Measurements from ENCODE around the gene ZNF316. TPM values are rescaled to one million over a fixed set of nuclear protein-coding genes. Genes with fewer than 3 reads are reported as not detected.

ZNF316 gene
- total and polyA plus RNA-seq, 10 donors: 9.5 to 60.5 (median 44.2) TPM

DNA sequence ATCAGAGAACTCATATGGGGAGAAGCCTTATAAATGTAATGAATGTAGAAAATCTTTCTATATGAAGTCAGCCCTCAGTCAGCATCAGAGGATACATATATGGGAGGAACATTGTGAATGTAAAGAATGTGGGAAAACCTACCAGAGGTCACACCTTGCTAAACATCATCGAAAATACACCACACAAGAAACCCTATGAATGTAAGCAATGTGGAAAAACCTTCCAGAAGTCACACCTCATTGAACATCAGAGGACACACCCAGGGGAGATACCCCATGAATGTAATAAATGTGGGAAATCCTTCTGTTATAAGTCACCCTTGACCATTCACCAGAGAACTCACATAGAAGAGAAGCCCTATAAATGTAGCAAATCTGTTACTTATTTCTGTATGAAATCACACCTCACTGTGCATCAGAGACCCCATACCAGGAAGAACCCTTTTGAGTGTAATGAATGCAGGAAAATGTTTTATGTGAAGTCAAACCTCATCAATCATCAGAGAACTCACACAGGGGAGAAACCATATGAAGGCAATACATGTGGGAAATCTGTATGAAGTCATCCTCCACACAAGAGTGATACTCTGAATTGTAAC lies 38.8 kb downstream of the ZNF316 start:
- Histone ChIP-seq H3K36me3 (peaks cover 0 to 15% (median 2%) of the 10 kb centered on the region in 6 donors), H3K9me3 (peaks cover 39 to 100% (median 93%) of the 10 kb centered on the region in 8 donors), H3K4me1 (no peaks in the 10 kb centered on the region), H3K27me3 (replicated peaks in 1 of 7) (no peaks in the 10 kb centered on the region), H3K4me3 (no peak overlapping the region), H3K27ac (no peak overlapping the region)
- 79 to 94% (median 90%) methylated on average over 1 of the region's 1 CpG for WGBS, 5 donors
- intact Hi-C loops (cut with DNase I; ENCODE audit: low total_unique reads): no loop called here
- DNase-seq: no peak
- TF ChIP-seq POLR2AphosphoS5 (IDR thresholded peaks at IDR 0.05) (no peak), POLR2A (IDR thresholded peaks at IDR 0.05) (no peak)
- TF ChIP-seq, protein P1, sequence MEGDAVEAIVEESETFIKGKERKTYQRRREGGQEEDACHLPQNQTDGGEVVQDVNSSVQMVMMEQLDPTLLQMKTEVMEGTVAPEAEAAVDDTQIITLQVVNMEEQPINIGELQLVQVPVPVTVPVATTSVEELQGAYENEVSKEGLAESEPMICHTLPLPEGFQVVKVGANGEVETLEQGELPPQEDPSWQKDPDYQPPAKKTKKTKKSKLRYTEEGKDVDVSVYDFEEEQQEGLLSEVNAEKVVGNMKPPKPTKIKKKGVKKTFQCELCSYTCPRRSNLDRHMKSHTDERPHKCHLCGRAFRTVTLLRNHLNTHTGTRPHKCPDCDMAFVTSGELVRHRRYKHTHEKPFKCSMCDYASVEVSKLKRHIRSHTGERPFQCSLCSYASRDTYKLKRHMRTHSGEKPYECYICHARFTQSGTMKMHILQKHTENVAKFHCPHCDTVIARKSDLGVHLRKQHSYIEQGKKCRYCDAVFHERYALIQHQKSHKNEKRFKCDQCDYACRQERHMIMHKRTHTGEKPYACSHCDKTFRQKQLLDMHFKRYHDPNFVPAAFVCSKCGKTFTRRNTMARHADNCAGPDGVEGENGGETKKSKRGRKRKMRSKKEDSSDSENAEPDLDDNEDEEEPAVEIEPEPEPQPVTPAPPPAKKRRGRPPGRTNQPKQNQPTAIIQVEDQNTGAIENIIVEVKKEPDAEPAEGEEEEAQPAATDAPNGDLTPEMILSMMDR (IDR thresholded peaks at IDR 0.05 in 8 of 11, conservative IDR thresholded peaks at IDR 0.05 in 3 of 11): no peak

DNA sequence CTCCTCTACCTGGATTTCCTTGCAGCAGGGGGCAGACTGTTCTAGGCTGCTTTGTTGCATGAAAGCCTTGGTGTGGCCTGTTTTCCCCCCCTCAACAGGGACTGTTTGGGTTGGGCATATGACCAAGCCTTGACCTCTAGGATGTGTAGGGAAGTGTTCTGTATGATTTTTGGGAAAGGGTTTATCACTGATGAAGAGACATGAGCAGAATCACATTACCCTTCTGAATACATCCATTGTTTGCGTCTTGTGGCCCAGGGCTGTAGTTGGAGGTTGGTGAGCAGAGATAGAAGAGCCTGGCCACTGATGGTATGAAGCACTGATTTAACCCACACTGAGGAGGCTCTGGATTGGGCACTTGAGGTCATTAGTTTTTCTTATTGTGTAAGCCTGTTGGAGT lies 43.0 kb downstream of the ZNF316 start:
- Histone ChIP-seq H3K27ac (no peak overlapping the region), H3K9me3 (peaks cover 59 to 100% (median 100%) of the 10 kb centered on the region in 8 donors), H3K36me3 (peaks cover 0 to 9% (median 0%) of the 10 kb centered on the region in 6 donors), H3K27me3 (replicated peaks in 1 of 7) (no peaks in the 10 kb centered on the region), H3K4me3 (no peak overlapping the region), H3K4me1 (no peaks in the 10 kb centered on the region)
- DNase-seq: no peak
- TF ChIP-seq, protein P1 (IDR thresholded peaks at IDR 0.05 in 8 of 11, conservative IDR thresholded peaks at IDR 0.05 in 3 of 11): no peak
- TF ChIP-seq POLR2A (IDR thresholded peaks at IDR 0.05): no peak
- TF ChIP-seq POLR2AphosphoS5 (IDR thresholded peaks at IDR 0.05): no peak
- WGBS, 5 donors: 98 to 100% (median 100%) methylated on average over 1 of the region's 1 CpG
- intact Hi-C loops (cut with DNase I; ENCODE audit: low total_unique reads): no loop called here

DNA sequence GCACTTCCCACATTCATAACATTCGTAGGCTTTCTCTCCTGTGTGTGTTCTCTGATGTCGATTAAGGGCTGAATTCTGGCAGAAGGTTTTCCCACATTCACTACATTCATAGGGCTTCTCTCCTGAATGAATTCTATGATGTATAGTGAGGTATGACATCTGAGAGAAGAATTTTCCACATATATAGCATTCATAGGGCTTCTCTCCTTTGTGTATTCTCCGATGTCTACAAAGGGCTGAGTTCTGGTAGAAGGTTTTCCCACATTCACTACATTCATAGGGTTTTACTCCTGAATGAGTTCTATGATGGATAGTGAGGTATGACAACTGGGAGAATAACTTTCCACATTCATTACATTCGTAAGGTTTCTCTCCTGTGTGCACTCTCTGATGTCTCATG lies 54.0 kb downstream of the ZNF316 start:
- Histone ChIP-seq H3K36me3 (peaks cover 68 to 100% (median 99%) of the 10 kb centered on the region in 6 donors), H3K27me3 (replicated peaks in 1 of 7) (no peaks in the 10 kb centered on the region), H3K27ac (no peak overlapping the region), H3K4me3 (peak overlapping the region in 1 of 8 donors; percentile 33), H3K9me3 (peaks cover 67 to 100% (median 100%) of the 10 kb centered on the region in 8 donors), H3K4me1 (no peaks in the 10 kb centered on the region)
- WGBS, 5 donors: 95 to 98% (median 96%) methylated on average over 4 of the region's 4 CpGs
- no peak for DNase-seq
- no peak for TF ChIP-seq POLR2A (IDR thresholded peaks at IDR 0.05)
- TF ChIP-seq POLR2AphosphoS5 (IDR thresholded peaks at IDR 0.05): no peak
- TF ChIP-seq, protein P1 (IDR thresholded peaks at IDR 0.05 in 8 of 11, conservative IDR thresholded peaks at IDR 0.05 in 3 of 11): no peak
- intact Hi-C loops (cut with DNase I; ENCODE audit: low total_unique reads): no loop called here

DNA sequence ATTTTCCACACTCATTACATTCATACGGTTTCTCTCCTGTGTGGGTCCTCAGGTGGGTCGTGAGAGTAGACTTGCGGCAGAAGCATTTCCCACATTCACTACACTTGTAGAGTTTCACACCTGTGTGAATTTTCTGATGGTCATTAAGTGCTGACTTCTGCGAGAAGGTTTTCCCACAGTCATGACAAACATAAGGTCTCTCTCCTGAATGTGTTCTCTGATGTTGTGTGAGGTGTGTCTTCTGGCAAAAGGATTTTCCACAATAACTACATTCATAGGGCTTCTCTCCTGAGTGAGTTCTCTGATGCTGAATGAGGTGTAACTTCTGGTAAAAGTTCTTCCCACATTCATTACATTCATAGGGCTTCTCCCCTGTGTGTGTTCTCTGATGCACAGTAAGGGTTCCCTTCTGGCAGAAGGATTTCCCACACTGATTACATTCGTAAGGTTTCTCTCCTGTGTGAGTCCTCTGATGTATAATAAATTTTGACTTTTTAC lies 54.5 kb downstream of the ZNF316 start:
- DNase-seq: no peak
- H3K27me3 ChIP-seq (replicated peaks in 1 of 7): no peaks in the 10 kb centered on the region
- peak overlapping the region in 1 of 8 donors; percentile 33 for H3K4me3 ChIP-seq
- intact Hi-C loops (cut with DNase I; ENCODE audit: low total_unique reads): no loop called here
- H3K36me3 ChIP-seq: peaks cover 73 to 100% (median 100%) of the 10 kb centered on the region in 6 donors
- 97 to 99% (median 98%) methylated on average over 5 of the region's 5 CpGs for WGBS, 5 donors
- H3K27ac ChIP-seq: no peak overlapping the region
- H3K4me1 ChIP-seq: no peaks in the 10 kb centered on the region
- TF ChIP-seq POLR2AphosphoS5 (IDR thresholded peaks at IDR 0.05): no peak
- TF ChIP-seq POLR2A (IDR thresholded peaks at IDR 0.05): no peak
- TF ChIP-seq, protein P1 (IDR thresholded peaks at IDR 0.05 in 8 of 11, conservative IDR thresholded peaks at IDR 0.05 in 3 of 11): no peak
- H3K9me3 ChIP-seq: peaks cover 63 to 100% (median 100%) of the 10 kb centered on the region in 8 donors

All from spleen (tissue), 11 donors.